HG03354 (cell line): Measurements from ENCODE around the gene FAM219A.
"Not testable (repeated sequence)": the region's sequence is repeated elsewhere in the genome, so short reads cannot be mapped to it uniquely, and the experiment has no call there.

Experiments used
- ATAC-seq: cut with Tn5 transposase; IDR thresholded peaks from one replicate; pipeline ENCODE4 v1.9.1; 2021; ENCODE audit warnings: mild to moderate bottlenecking; ENCODE audit not compliant: unreplicated experiment, poor library complexity, severe bottlenecking

The FAM219A gene

GRCh38 chr9:34367751-34368410 is 90.5 kb downstream of the FAM219A start:
- ATAC-seq = not testable (repeated sequence)

- no peak for ATAC-seq
Observed at GRCh38 chr9:34366365-34366764, 92.0 kb downstream of the FAM219A start.

- ATAC-seq = no peak
Observed at GRCh38 chr9:34365282-34365681, 93.1 kb downstream of the FAM219A start.

GRCh38 chr9:34363619-34364351 is 94.6 kb downstream of the FAM219A start:
- ATAC-seq = no peak

- ATAC-seq = no peak
Observed at GRCh38 chr9:34362614-34363214, 95.7 kb downstream of the FAM219A start.

- ATAC-seq = not testable (repeated sequence)
Observed at GRCh38 chr9:34352957-34353356, 105.4 kb downstream of the FAM219A start.

GRCh38 chr9:34352122-34352652 is 106.2 kb downstream of the FAM219A start:
- ATAC-seq = not testable (repeated sequence)

- ATAC-seq = no peak
Observed at GRCh38 chr9:34349324-34349723, 109.0 kb downstream of the FAM219A start.
